Placental pericyte (primary cell): Measurements from ENCODE around the gene PPP4C. TPM values are rescaled to one million over a fixed set of nuclear protein-coding genes. Genes with fewer than 3 reads are reported as not detected.

Source experiments
- total RNA-seq: library from RNA; depleted of rRNA; stranded (reverse); fragments of >200 nt; gene quantifications from 2 replicates; pipeline ENCODE4 v1.2.3, GENCODE V29; 2012

PPP4C gene
- 265 and 320 TPM in 2 replicates for total RNA-seq

GRCh38 chr16:30075503-30076275 is at the start of gene PPP4C:
Gene PPP4C (plus strand): TSS chr16:30075994. CDS start chr16:30076378, 384 bp downstream.

GRCh38 chr16:30030841-30031413 is 44.9 kb upstream of the PPP4C start, which contains the start of gene TLCD3B:
Gene TLCD3B (minus strand): TSS chr16:30031271. CDS start chr16:30030527, 744 bp downstream.

GRCh38 chr16:30065102-30065942 is 10.5 kb upstream of the PPP4C start, which contains the start of gene ALDOA:
Gene ALDOA (plus strand): TSS chr16:30065760. CDS start chr16:30066898, 1,138 bp downstream.

GRCh38 chr16:30091474-30092372 is 15.9 kb downstream of the PPP4C start, which contains the start of gene TBX6:
Gene TBX6 (minus strand): TSS chr16:30091924. CDS start chr16:30091193, 731 bp downstream.

DNA sequence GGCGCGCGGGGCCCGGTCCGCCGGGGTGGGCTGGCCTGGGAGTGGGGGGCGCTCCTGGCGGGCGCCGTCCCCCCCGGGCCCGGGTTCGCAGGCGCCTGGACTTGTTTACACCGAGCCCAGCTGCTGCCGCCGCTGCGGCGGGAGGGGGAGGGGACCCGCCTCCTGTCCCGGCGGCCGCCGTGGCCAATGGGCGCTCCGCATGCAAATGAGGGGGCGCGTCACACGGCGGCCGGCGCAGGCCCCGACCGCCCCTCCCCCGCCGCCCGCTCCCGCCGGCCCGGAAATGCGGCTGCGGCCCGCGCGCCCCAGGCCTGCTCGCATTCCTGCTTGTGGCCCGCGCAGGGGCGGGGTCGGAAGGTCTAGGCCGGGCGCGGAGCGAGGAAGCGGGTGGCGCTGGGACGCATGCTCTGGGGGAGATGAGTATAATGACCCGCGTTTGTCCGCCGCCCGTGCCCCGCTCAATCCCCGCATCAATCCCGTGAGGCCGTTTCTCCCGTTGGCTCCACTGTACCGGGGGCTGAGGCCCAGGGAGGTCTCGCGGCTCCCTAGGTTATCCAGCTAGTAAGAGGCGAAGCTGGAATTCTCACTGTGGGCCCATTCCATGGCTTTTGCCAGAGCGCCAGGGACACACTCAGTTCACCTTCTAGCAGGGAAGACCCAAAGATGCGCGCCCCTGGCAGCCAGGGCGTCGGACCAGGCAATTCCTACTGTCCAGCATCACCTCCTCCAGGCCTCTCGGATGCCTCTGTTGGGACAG is 20.5 kb downstream of the PPP4C start, which contains the start of gene YPEL3:
YPEL3 (minus strand) TSS at position 109 of the 757 bp plus-strand sequence. CDS start 731 bp downstream, outside the sequence.

DNA sequence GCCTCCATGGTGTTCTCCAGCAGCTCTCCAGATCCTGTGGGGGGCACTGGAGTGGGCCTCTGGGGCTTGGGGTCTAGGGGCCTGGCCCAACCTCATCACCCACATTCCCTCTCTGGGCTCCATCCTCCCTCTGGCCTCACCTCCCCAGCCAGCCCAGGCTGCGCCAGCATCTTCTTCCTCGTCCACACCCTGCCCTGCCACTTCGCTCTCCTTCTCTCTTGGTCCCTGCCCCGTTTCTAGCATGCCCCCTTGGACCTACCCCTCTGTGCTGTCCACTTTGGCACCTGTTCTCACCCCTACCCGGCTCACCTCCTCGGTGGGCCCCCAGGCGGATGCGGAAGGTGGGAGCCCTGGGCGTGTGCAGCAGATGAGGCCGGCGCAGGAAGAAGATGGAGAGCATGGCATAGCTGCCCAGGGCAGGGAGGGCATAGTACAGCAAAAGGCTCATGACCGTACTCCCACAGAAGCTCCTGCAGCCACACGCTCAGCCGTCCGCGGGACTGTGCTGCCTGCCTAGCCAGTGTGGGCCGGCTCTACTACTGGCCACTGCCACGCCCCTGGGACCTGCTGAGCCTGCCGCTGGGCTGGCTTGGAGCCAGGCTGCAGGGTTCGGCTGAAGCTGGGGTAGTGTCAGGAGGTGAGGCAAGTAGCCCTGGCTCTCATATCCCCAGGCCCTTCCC is 37.4 kb downstream of the PPP4C start, which contains the start of gene GDPD3:
GDPD3 (minus strand) TSS at position 507 of the 680 bp plus-strand sequence; CDS start at position 448, 59 bp downstream.

Other genes with a start within 250 kb of the PPP4C start
- 89.6 and 117 TPM in 2 replicates for gene CDIPT, start 212.8 kb upstream of the PPP4C start, total RNA-seq
- gene SEZ6L2, start 176.4 kb upstream of the PPP4C start, total RNA-seq, result 7.3 and 17.7 TPM in 2 replicates
- gene ASPHD1, start 175.5 kb upstream of the PPP4C start, total RNA-seq, result 2.3 and 9.2 TPM in 2 replicates
- 13.1 and 20.5 TPM in 2 replicates for gene KCTD13, start 149.8 kb upstream of the PPP4C start, total RNA-seq
- gene TMEM219, start 113.9 kb upstream of the PPP4C start, total RNA-seq, result 61.1 and 83.6 TPM in 2 replicates
- gene TAOK2, start 102.1 kb upstream of the PPP4C start, total RNA-seq, result 47.7 and 86.2 TPM in 2 replicates
- 6.8 and 12.6 TPM in 2 replicates for gene HIRIP3, start 80.4 kb upstream of the PPP4C start, total RNA-seq
- gene INO80E, start 79.8 kb upstream of the PPP4C start, total RNA-seq, result 26.7 and 54.7 TPM in 2 replicates
- 0.14 TPM in 1 of 2 replicates, not detected in the other for gene DOC2A, start 65.0 kb upstream of the PPP4C start, total RNA-seq
- not detected in 2 replicates for gene C16orf92, start 52.8 kb upstream of the PPP4C start, total RNA-seq
- gene TLCD3B, start 44.7 kb upstream of the PPP4C start, total RNA-seq, result 0.43 TPM in 1 of 2 replicates, not detected in the other
- 891 and 1,194 TPM in 2 replicates for gene ALDOA, start 10.2 kb upstream of the PPP4C start, total RNA-seq
- 0.14 TPM in 1 of 2 replicates, not detected in the other for gene TBX6, start 15.9 kb downstream of the PPP4C start, total RNA-seq
- gene YPEL3, start 20.2 kb downstream of the PPP4C start, total RNA-seq, result 6.3 and 20.6 TPM in 2 replicates
- 0.66 and 1.7 TPM in 2 replicates for gene GDPD3, start 37.5 kb downstream of the PPP4C start, total RNA-seq
- 39.7 and 43.8 TPM in 2 replicates for gene MAPK3, start 47.2 kb downstream of the PPP4C start, total RNA-seq
- 2.0 and 3.3 TPM in 2 replicates for gene CORO1A, start 107.6 kb downstream of the PPP4C start, total RNA-seq
- gene BOLA2B, start 117.7 kb downstream of the PPP4C start, total RNA-seq, result 111 and 157 TPM in 2 replicates
- 36.4 and 42.2 TPM in 2 replicates for gene SLX1A, start 117.9 kb downstream of the PPP4C start, total RNA-seq
- gene SULT1A3, start 123.3 kb downstream of the PPP4C start, total RNA-seq, result 2.8 and 4.9 TPM in 2 replicates
- 0.29 and 1.1 TPM in 2 replicates for gene NPIPB13, start 172.5 kb downstream of the PPP4C start, total RNA-seq